Suppressor macrophage (primary cell): ENCODE measurements around the gene DSG3.

Experiments used
- DNase-seq, 4 experiments: peaks; one replicate each; pipeline ENCODE4 v3.0.0-alpha.2; 2020 to 2022

The DSG3 gene

GRCh38 chr18:31436825-31437224, 10.7 kb upstream of the DSG3 start:
- DNase-seq, result no peak

- no peak for DNase-seq
Observed at GRCh38 chr18:31438402-31438801, 9.1 kb upstream of the DSG3 start.

- peak in 2 of 4 experiments; percentile 11 to 29 for DNase-seq
Observed at GRCh38 chr18:31439807-31440325, 7.7 kb upstream of the DSG3 start.

GRCh38 chr18:31440787-31441186, 6.8 kb upstream of the DSG3 start:
- DNase-seq, result no peak

- no peak for DNase-seq
Observed at GRCh38 chr18:31441493-31441892, 6.0 kb upstream of the DSG3 start.

GRCh38 chr18:31444142-31444541, 3.4 kb upstream of the DSG3 start:
- no peak for DNase-seq

GRCh38 chr18:31445908-31446307, 1.6 kb upstream of the DSG3 start:
- DNase-seq, result no peak

GRCh38 chr18:31446854-31447253, 687 bp upstream of the DSG3 start:
- DNase-seq, result no peak

- no peak for DNase-seq
Observed at GRCh38 chr18:31450409-31450808, 2.9 kb downstream of the DSG3 start.

- no peak for DNase-seq
Observed at GRCh38 chr18:31451625-31452024, 4.1 kb downstream of the DSG3 start.

- DNase-seq, result no peak
Observed at GRCh38 chr18:31454066-31454708, 6.6 kb downstream of the DSG3 start.

GRCh38 chr18:31469629-31470028, 22.1 kb downstream of the DSG3 start:
- DNase-seq, result no peak

GRCh38 chr18:31478688-31479087, 31.1 kb downstream of the DSG3 start:
- DNase-seq, result no peak

GRCh38 chr18:31482051-31482450, 34.5 kb downstream of the DSG3 start:
- DNase-seq, result no peak

- no peak for DNase-seq
Observed at GRCh38 chr18:31483396-31483795, 35.9 kb downstream of the DSG3 start.

- no peak for DNase-seq
Observed at GRCh38 chr18:31484461-31484860, 36.9 kb downstream of the DSG3 start.

- no peak for DNase-seq
Observed at GRCh38 chr18:31486165-31486564, 38.6 kb downstream of the DSG3 start.

GRCh38 chr18:31487246-31488015, 39.9 kb downstream of the DSG3 start:
- peak in 2 of 4 experiments; percentile 3 to 14 for DNase-seq

- DNase-seq, result no peak
Observed at GRCh38 chr18:31489311-31489710, 41.8 kb downstream of the DSG3 start.

GRCh38 chr18:31490387-31490786, 42.8 kb downstream of the DSG3 start:
- DNase-seq, result no peak

- DNase-seq, result no peak
Observed at GRCh38 chr18:31490833-31491232, 43.3 kb downstream of the DSG3 start.

GRCh38 chr18:31491586-31491985, 44.0 kb downstream of the DSG3 start:
- DNase-seq, result no peak

- no peak for DNase-seq
Observed at GRCh38 chr18:31492671-31493070, 45.1 kb downstream of the DSG3 start.

- DNase-seq, result no peak
Observed at GRCh38 chr18:31493171-31493570, 45.6 kb downstream of the DSG3 start.
